Testis (tissue), 5 donors: ENCODE data around the gene TIGD3. TPM values are rescaled to one million over a fixed set of nuclear protein-coding genes. Genes with fewer than 3 reads are reported as not detected.

Experiments
- DNase-seq: peaks from one replicate; pipeline ENCODE4 v3.0.0-alpha.2; 2019
- H3K27ac ChIP-seq, 2 donors: fragments of 200-600 bp; sonication (generic); one replicate each; pipeline ENCODE4 v1.5.1; 2019
- H3K27me3 ChIP-seq: fragments of 200-600 bp; sonication (generic); one replicate; pipeline ENCODE4 v1.5.1; 2019
- H3K36me3 ChIP-seq: fragments of 200-600 bp; sonication (generic); one replicate; pipeline ENCODE4 v1.5.1; 2017; ENCODE audit warnings: low read depth; ENCODE audit errors: missing control alignments
- H3K4me1 ChIP-seq: fragments of 200-600 bp; sonication (generic); one replicate; pipeline ENCODE4 v1.5.1; 2019
- H3K4me3 ChIP-seq, 2 donors: fragments of 200-600 bp; sonication (generic); one replicate each; pipeline ENCODE4 v1.5.1; 2017 to 2019
- H3K9me3 ChIP-seq: fragments of 200-600 bp; sonication (generic); one replicate; pipeline ENCODE4 v1.5.1; 2017
- CTCF ChIP-seq, 3 experiments: fragments of 450-650 bp in 2 of 3; fragments of 200-600 bp in 1 of 3; sonication (generic) in 1 of 3; IDR thresholded peaks; one replicate each; pipeline ENCODE4 v1.5.1; 2016 to 2019; ENCODE audit warnings: antibody characterized with exemption in 3 of 3, mild to moderate bottlenecking in 2 of 3, moderate library complexity in 1 of 3
- POLR2A ChIP-seq: fragments of 450-650 bp; IDR thresholded peaks from one replicate; pipeline ENCODE4 v1.6.1; 2017; ENCODE audit warnings: antibody characterized with exemption, mild to moderate bottlenecking, moderate library complexity
- WGBS, 2 donors: methylation state at CpG; one replicate each; pipeline ENCODE4 v1.1.5; 2018; 5-methylcytosine and 5-hydroxymethylcytosine counted together
- intact Hi-C: fragments of 100-400 bp; cut with DNase I; formaldehyde crosslinking; loops from one replicate; pipeline ENCODE4 v1.15.1; 2023; ENCODE audit warnings: low total_unique reads
- long read RNA-seq, 2 donors: transcript quantifications; one replicate each; lab custom pipeline, GENCODE V29; 2026
- polyA plus RNA-seq: library from polyadenylated mRNA; stranded (reverse); fragments of 350-450 nt; fragmentation: Illumina TruSeq; extraction: RNeasy Lipid Tissue Mini Kit (QIAGEN cat#74804); gene quantifications from one replicate; pipeline ENCODE4 v1.2.3, GENCODE V29; 2014; ENCODE audit warnings: low read depth, low replicate concordance; ENCODE audit not compliant: insufficient read depth
- total RNA-seq, 2 donors: library from RNA; depleted of rRNA; stranded (reverse); fragments of >200 nt; gene quantifications; one replicate each; pipeline ENCODE4 v1.2.3, GENCODE V29; 2016

The TIGD3 gene, protein sequence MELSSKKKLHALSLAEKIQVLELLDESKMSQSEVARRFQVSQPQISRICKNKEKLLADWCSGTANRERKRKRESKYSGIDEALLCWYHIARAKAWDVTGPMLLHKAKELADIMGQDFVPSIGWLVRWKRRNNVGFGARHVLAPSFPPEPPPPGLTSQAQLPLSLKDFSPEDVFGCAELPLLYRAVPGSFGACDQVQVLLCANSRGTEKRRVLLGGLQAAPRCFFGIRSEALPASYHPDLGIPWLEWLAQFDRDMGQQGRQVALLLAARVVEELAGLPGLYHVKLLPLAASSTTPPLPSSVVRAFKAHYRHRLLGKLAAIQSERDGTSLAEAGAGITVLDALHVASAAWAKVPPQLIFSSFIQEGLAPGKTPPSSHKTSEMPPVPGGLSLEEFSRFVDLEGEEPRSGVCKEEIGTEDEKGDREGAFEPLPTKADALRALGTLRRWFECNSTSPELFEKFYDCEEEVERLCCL
- total RNA-seq (1 to 10 TPM; 5.3 to 7.6 TPM), polyA plus RNA-seq (7.1 TPM)
- long read RNA-seq, donor 1, partial matches to known transcripts = 0 of 1 reads
- long read RNA-seq, donor 1, other reads (novel, unspliced or antisense) = 0 of 1 reads
- long read RNA-seq, donor 2, partial matches to known transcripts = 0 of 1 reads
- long read RNA-seq, donor 2, other reads (novel, unspliced or antisense) = 0 of 1 reads

DNA sequence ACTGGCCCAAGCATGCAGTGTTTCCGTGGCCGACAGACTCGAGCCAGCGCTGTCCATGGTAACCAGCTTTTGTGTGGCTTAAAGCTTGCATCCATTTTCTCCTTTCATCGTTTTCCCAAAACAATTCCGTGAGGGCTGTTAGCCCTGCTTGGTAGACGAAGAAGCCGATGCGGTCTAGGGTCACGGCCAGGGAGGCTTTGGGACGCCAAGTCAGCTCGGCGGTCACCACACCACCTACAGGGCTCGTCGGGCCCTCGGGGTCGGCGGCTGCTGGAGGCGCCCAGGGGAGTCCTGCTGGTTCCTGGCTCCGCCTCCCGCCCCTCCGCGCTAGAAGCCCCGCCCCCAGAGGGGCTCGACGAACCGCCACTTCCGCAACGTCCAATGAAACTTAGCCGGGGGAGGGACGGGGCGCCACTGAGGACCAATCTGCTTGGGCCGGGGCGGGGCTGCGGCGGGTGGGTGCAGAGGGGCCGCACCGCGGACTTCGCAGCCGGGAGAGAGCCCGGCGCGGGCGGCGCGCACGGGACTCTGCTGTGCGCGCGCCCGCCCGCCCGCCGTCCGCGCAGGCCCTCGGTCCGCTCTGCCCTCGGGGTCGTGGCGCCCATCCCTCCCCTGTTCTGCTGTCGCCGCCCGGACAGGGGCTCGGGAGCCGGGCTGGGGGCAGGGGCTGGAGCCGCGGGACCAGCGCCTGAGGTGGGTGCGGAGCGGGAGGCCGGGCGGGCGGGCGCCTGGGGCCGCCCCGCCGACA lies at the start of gene TIGD3:
TSS of gene TIGD3 (plus strand) at position 487 of the 748 bp plus-strand sequence. CDS start 1,058 bp downstream, outside the sequence.
- DNase-seq = peak; percentile 98
- TF ChIP-seq POLR2A (no peak), CTCF (IDR thresholded peaks at IDR 0.05) (no peak)
- no peaks in the 10 kb centered on the region for H3K36me3 ChIP-seq
- 0 to 1% methylated on average over 20 to 66 of the region's 79 CpGs for WGBS, 2 donors
- H3K9me3 ChIP-seq = no peaks in the 10 kb centered on the region
- H3K4me1 ChIP-seq = peaks cover 30% of the 10 kb centered on the region
- intact Hi-C loops = no loop called here
- peak within 1 kb of the TSS; percentile 64 to 65 for H3K4me3 ChIP-seq
- H3K27ac ChIP-seq = peak within 1 kb of the TSS in 1 of 2 donors; percentile 68
- H3K27me3 ChIP-seq = no peaks in the 10 kb centered on the region

- intact Hi-C loops = no loop called here
- TF ChIP-seq CTCF (IDR thresholded peaks at IDR 0.05) (no peak), POLR2A (no peak)
- no peak for DNase-seq
- Histone ChIP-seq H3K36me3 (no peaks in the 10 kb centered on the region), H3K27me3 (no peaks in the 10 kb centered on the region), H3K4me1 (peaks cover 5% of the 10 kb centered on the region), H3K4me3 (no peak overlapping the region), H3K27ac (no peak overlapping the region), H3K9me3 (no peaks in the 10 kb centered on the region)
- 85 to 92% methylated on average over 17 of the region's 17 CpGs for WGBS, 2 donors
Observed at GRCh38 chr11:65305501-65306268, 48.9 kb upstream of the TIGD3 start.

GRCh38 chr11:65307298-65308229 lies 47.0 kb upstream of the TIGD3 start:
- intact Hi-C loops = no loop called here
- 92 to 96% methylated on average over 6 of the region's 6 CpGs for WGBS, 2 donors
- H3K27me3 ChIP-seq = no peaks in the 10 kb centered on the region
- no peaks in the 10 kb centered on the region for H3K36me3 ChIP-seq
- no peak for DNase-seq
- no peaks in the 10 kb centered on the region for H3K9me3 ChIP-seq
- no peaks in the 10 kb centered on the region for H3K4me1 ChIP-seq
- no peak overlapping the region for H3K4me3 ChIP-seq
- TF ChIP-seq POLR2A (no peak), CTCF (IDR thresholded peaks at IDR 0.05) (no peak)
- H3K27ac ChIP-seq = no peak overlapping the region
